ENCODE data around the gene PNPLA5.

The PNPLA5 gene

DNA sequence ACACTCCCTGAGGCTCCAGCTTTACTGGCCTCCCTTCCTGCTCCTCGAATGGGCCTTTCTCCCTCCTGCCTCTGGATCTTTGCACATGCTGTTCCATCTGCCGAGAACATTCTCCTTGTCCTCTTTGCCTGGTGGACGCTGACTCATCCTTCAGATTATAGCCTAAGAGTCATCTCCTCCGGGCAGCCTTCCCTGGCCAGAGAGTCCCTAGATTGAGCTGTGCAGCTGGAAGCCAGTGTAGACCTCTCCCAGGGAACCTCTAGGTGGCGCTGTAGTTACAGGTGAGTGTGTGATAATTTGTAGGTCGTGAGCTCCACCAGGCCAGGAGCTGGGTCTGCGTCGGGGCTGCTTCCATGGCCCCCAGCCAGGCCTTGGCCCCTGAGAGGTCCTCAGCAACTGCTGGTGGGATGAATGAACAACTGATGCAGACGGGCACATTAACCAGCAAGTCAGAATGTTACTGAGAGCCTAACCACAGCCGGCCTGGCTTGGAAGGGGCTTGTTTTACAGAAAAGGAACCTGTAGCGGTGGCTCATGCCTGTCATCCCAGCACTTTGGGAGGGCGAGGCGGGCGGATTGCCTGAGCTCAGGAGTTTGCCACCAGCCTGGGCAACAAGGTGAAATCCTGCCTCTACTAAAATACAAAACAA is 8.7 kb downstream of the PNPLA5 start:
- ChIA-PET CTCF (interaction anchor here (0.6 to 1.2 kb wide), 6 partner anchors 12 to 926 kb away, joined by 3 to 4 read pairs (median 3); no protein-coding TSS in a partner anchor), POLR2A (ENCODE audit: low non-redundant PET) (no interaction called here)
- TF ChIP-seq, protein P1, sequence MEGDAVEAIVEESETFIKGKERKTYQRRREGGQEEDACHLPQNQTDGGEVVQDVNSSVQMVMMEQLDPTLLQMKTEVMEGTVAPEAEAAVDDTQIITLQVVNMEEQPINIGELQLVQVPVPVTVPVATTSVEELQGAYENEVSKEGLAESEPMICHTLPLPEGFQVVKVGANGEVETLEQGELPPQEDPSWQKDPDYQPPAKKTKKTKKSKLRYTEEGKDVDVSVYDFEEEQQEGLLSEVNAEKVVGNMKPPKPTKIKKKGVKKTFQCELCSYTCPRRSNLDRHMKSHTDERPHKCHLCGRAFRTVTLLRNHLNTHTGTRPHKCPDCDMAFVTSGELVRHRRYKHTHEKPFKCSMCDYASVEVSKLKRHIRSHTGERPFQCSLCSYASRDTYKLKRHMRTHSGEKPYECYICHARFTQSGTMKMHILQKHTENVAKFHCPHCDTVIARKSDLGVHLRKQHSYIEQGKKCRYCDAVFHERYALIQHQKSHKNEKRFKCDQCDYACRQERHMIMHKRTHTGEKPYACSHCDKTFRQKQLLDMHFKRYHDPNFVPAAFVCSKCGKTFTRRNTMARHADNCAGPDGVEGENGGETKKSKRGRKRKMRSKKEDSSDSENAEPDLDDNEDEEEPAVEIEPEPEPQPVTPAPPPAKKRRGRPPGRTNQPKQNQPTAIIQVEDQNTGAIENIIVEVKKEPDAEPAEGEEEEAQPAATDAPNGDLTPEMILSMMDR (conservative IDR thresholded peaks at IDR 0.05; ENCODE audit: low read depth) = peak; percentile 66

DNA sequence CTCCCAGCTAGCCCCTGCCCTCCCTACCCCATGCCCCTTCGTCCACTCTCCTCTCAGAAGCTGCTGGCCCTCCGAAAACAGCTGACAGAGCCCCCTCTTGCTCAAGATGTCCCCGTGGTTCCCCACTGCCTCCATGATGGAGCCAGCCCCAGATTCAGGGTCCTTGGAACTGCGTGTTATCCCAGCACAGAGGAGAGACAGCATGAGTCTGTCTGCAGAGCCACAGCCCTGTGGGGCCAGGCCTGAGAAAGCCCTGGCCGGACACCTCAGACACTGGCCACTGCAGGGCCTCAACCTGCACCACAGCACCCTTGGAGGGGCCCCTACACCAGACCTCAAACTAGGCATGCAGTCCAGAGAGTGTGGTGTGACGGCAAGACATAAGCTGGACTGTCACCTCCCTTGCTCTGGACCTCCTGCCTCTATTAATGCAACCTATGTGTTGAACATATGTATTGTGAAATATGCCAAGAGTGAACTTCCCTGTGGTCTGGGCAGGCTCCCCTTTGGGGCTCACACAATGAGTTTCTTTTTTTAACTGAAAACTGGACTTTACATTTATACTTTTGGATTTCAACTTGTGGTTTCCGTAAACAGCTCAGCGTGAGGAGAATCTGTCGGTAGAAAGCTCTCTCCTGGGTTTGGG is 9.6 kb downstream of the PNPLA5 start:
- TF ChIP-seq, protein P1 (conservative IDR thresholded peaks at IDR 0.05; ENCODE audit: low read depth) = no peak
- ChIA-PET CTCF (interaction anchor here (0.6 to 1.4 kb wide), 5 partner anchors 18 to 608 kb away, joined by 3 to 5 read pairs (median 4); no protein-coding TSS in a partner anchor), POLR2A (ENCODE audit: low non-redundant PET) (no interaction called here)
- DNase-seq (ENCODE audit: low spot score) = no peak
- no peak overlapping the region for H3K27ac ChIP-seq

More for the DNA sequence above, 8.7 kb downstream of the PNPLA5 start:
- H3K27ac ChIP-seq = no peak overlapping the region
- peak; percentile 55 for DNase-seq (ENCODE audit: low spot score)

DNA sequence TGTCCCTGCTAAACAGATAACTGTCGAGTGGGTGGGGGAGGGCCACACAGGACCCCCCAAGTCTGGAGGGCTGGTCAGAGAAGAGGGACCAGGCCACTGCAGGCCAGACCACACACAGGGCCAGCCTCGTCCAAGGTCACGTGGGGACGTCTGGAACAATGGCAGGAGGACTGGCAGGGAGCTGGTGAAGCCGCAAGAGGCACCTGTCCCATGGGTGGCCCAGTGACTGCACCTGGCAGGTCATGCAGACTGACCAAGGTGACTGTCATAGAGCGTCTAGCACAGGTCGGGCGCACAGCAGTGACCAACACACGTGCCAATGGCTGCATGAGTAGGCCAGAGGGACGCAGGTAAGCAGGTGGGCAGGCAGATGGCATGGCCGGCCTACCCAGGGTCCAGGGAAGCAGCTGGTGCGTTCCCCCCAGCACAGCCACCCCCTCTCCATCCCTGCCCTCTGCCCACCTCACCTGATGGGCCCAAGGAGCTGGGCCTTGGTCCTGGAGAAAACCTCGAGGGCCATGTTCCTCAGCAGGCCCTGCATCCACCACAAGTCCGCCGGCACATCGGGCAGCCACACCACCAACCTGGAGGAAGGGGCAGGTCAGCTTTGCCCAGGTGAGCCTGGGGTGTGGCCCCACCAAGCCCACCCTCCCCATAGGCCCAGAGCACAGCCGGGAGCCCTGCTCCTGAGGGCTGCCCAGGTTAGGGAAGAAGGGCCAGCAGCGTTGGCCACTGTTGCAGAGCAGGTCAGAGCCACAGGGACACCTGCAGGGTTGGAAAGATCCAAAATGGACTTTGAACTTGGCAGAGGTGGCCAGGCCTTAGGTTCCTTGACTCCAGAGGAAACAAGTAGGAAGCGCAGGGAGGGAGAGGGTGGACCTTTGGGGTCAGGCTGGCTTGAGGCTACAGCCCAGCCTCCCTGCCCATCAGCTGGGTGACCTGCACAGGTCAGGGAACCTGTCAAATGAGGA is 10.4 kb downstream of the PNPLA5 start:
- CTCF ChIA-PET = interaction anchor here (0.7 to 1.4 kb wide), 2 partner anchors 17 to 65 kb away, joined by 4 to 5 read pairs; no protein-coding TSS in a partner anchor
- H3K27ac ChIP-seq = no peak overlapping the region
- no peak for DNase-seq (ENCODE audit: low spot score)
- POLR2A ChIA-PET (ENCODE audit: low non-redundant PET) = no interaction called here
- TF ChIP-seq, protein P1 (conservative IDR thresholded peaks at IDR 0.05; ENCODE audit: low read depth) = no peak

DNA sequence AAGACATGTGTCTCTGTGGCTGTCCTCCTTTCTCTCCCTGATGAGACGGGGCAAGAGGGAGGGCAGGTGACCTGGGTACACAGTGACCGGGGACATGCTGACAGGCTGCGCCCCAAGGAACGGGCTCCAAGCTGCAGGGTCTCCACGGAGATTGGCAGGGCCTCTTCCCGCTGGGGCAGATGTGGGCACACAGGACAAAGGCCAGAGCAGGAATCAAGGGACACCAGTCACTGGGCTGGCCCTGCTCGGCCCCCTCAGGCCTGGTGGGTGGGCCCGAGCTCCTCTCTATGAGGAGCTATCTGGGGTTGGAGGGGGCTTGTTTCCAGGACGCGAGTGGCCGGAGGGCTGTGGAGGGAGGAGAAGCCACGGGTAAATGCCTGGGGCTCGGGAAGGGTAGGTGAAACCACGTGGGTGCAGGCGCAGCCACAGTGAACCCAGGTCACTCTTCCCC is 11.2 kb downstream of the PNPLA5 start:
- no peak overlapping the region for H3K27ac ChIP-seq
- no peak for DNase-seq (ENCODE audit: low spot score)
- ChIA-PET POLR2A (ENCODE audit: low non-redundant PET) (no interaction called here), CTCF (no interaction called here)
- TF ChIP-seq, protein P1 (conservative IDR thresholded peaks at IDR 0.05; ENCODE audit: low read depth) = no peak

DNA sequence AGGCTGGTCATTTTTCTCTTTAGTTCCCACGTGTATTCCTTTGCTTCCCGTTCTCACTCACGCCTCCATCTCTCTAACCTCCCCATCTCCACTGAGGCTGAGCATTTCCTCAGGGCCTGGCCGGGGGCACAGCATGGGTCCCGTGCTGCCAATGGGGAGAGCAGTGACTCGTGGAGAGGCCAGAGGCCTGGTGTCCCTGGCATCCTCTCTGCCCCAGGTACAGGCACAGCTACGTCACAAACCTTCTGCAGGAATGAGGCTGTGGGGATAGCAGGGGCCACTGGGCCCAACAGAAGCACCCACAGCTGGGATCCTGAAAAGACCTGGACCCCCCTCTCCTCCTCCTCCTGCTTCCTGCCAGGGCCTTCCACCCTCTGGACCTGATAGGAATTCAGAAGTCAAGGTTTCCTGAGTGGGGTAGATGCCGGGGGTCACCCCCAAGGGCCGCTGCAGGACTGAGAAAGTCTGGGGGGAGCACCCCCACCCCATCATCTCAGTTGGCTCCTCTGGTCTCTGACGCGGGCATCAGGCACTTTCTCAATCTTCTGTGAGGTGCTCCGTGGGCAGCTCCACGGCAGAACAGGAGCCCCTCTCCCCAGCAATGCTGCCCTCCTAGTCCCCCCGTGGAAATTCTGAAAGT is 11.8 kb downstream of the PNPLA5 start:
- ChIA-PET CTCF (no interaction called here), POLR2A (ENCODE audit: low non-redundant PET) (no interaction called here)
- TF ChIP-seq, protein P1 (conservative IDR thresholded peaks at IDR 0.05; ENCODE audit: low read depth) = no peak
- no peak for DNase-seq (ENCODE audit: low spot score)
- H3K27ac ChIP-seq = no peak overlapping the region
